WTC11 (cell line): ENCODE results near the gene ZNF407.

Source experiments
- ATF2 ChIP-seq: sonication (generic); formaldehyde crosslinking; IDR thresholded peaks from 2 replicates; pipeline ENCODE4 v1.8.1; 2022; ENCODE audit warnings: low read depth, missing genetic modification reagents, borderline replicate concordance
- CTCF ChIP-seq: fragments of 200-600 bp; IDR thresholded peaks from 2 replicates; pipeline ENCODE4 v1.8.0; 2022; ENCODE audit warnings: antibody characterized with exemption
- E2F1 ChIP-seq: sonication (generic); formaldehyde crosslinking; IDR thresholded peaks from 2 replicates; pipeline ENCODE4 v1.8.0; 2022; ENCODE audit warnings: mild to moderate bottlenecking, missing genetic modification reagents
- FOXJ3 ChIP-seq: sonication (generic); formaldehyde crosslinking; IDR thresholded peaks from 2 replicates; pipeline ENCODE4 v1.9.0; 2021; ENCODE audit warnings: missing genetic modification reagents, mild to moderate bottlenecking, borderline replicate concordance
- HMGXB4 ChIP-seq: sonication (generic); formaldehyde crosslinking; IDR thresholded peaks from 2 replicates; pipeline ENCODE4 v1.8.1; 2023; ENCODE audit warnings: mild to moderate bottlenecking, moderate library complexity, missing genetic modification reagents
- MAX ChIP-seq: sonication (generic); formaldehyde crosslinking; IDR thresholded peaks from 2 replicates; pipeline ENCODE4 v1.8.0; 2022; ENCODE audit warnings: mild to moderate bottlenecking, missing genetic modification reagents
- SP1 ChIP-seq: sonication (generic); formaldehyde crosslinking; conservative IDR thresholded peaks from 2 replicates; pipeline ENCODE4 v1.8.1; 2022; ENCODE audit warnings: missing genetic modification reagents
- TF ChIP-seq, protein P1 (sequence below): sonication (generic); formaldehyde crosslinking; IDR thresholded peaks from 2 replicates; pipeline ENCODE4 v1.8.1; 2023; ENCODE audit warnings: mild to moderate bottlenecking, missing genetic modification reagents, moderate library complexity
- TF ChIP-seq, protein P2 (sequence below): sonication (generic); formaldehyde crosslinking; IDR thresholded peaks from 2 replicates; pipeline ENCODE4 v1.8.0; 2023; ENCODE audit warnings: missing genetic modification reagents, mild to moderate bottlenecking, borderline replicate concordance
- TF ChIP-seq, protein P3 (sequence below): sonication (generic); formaldehyde crosslinking; IDR thresholded peaks from 2 replicates; pipeline ENCODE4 v1.8.0; 2023; ENCODE audit warnings: missing genetic modification reagents
- TF ChIP-seq, protein P4 (sequence below): fragments of 250-450 bp; sonication (Bioruptor Pico); IDR thresholded peaks from 2 replicates; pipeline ENCODE4 v1.9.0; 2021; ENCODE audit warnings: mild to moderate bottlenecking, borderline replicate concordance
- TF ChIP-seq, protein P5 (sequence below): sonication (generic); formaldehyde crosslinking; conservative IDR thresholded peaks from 2 replicates; pipeline ENCODE4 v1.8.1; 2022; ENCODE audit warnings: mild to moderate bottlenecking, missing genetic modification reagents

DNA sequence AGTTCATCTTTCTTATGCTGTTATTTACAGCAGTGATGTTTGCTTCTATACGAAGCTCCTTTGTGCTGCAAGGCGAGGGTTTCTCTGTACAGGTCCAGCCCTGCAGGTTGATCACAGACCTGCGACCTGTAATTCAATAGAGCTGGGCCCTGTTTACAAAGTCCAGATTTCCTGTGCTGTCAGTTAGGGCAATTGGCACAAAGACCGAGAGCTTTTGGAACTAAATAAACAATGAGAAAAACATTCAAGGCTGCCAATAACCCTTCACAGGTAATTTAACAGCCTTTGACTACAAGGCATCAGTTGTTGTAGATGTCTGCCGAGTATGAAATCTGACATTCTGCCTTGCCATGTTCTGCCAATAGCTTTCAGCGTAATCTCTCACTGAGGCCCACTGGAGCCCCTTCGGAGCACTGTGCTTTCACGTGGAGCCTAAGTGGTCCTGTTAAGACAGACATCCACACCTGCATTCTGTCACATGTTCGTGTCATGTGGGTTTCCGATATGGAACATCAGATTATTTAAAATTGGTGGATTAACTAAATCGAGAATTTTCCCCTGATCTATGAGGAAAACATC, 378.8 kb downstream of the ZNF407 start:
- TF ChIP-seq, protein P1, sequence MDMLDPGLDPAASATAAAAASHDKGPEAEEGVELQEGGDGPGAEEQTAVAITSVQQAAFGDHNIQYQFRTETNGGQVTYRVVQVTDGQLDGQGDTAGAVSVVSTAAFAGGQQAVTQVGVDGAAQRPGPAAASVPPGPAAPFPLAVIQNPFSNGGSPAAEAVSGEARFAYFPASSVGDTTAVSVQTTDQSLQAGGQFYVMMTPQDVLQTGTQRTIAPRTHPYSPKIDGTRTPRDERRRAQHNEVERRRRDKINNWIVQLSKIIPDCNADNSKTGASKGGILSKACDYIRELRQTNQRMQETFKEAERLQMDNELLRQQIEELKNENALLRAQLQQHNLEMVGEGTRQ (CRISPR knock-in tag) = no peak
- TF ChIP-seq E2F1 (no peak), ATF2 (no peak), CTCF (no peak), MAX (no peak), SP1 (CRISPR knock-in tag) (no peak), HMGXB4 (no peak), FOXJ3 (CRISPR knock-in tag) (no peak)
- TF ChIP-seq, protein P2, sequence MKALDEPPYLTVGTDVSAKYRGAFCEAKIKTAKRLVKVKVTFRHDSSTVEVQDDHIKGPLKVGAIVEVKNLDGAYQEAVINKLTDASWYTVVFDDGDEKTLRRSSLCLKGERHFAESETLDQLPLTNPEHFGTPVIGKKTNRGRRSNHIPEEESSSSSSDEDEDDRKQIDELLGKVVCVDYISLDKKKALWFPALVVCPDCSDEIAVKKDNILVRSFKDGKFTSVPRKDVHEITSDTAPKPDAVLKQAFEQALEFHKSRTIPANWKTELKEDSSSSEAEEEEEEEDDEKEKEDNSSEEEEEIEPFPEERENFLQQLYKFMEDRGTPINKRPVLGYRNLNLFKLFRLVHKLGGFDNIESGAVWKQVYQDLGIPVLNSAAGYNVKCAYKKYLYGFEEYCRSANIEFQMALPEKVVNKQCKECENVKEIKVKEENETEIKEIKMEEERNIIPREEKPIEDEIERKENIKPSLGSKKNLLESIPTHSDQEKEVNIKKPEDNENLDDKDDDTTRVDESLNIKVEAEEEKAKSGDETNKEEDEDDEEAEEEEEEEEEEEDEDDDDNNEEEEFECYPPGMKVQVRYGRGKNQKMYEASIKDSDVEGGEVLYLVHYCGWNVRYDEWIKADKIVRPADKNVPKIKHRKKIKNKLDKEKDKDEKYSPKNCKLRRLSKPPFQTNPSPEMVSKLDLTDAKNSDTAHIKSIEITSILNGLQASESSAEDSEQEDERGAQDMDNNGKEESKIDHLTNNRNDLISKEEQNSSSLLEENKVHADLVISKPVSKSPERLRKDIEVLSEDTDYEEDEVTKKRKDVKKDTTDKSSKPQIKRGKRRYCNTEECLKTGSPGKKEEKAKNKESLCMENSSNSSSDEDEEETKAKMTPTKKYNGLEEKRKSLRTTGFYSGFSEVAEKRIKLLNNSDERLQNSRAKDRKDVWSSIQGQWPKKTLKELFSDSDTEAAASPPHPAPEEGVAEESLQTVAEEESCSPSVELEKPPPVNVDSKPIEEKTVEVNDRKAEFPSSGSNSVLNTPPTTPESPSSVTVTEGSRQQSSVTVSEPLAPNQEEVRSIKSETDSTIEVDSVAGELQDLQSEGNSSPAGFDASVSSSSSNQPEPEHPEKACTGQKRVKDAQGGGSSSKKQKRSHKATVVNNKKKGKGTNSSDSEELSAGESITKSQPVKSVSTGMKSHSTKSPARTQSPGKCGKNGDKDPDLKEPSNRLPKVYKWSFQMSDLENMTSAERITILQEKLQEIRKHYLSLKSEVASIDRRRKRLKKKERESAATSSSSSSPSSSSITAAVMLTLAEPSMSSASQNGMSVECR = no peak
- TF ChIP-seq, protein P3, sequence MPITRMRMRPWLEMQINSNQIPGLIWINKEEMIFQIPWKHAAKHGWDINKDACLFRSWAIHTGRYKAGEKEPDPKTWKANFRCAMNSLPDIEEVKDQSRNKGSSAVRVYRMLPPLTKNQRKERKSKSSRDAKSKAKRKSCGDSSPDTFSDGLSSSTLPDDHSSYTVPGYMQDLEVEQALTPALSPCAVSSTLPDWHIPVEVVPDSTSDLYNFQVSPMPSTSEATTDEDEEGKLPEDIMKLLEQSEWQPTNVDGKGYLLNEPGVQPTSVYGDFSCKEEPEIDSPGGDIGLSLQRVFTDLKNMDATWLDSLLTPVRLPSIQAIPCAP = no peak
- TF ChIP-seq, protein P4, sequence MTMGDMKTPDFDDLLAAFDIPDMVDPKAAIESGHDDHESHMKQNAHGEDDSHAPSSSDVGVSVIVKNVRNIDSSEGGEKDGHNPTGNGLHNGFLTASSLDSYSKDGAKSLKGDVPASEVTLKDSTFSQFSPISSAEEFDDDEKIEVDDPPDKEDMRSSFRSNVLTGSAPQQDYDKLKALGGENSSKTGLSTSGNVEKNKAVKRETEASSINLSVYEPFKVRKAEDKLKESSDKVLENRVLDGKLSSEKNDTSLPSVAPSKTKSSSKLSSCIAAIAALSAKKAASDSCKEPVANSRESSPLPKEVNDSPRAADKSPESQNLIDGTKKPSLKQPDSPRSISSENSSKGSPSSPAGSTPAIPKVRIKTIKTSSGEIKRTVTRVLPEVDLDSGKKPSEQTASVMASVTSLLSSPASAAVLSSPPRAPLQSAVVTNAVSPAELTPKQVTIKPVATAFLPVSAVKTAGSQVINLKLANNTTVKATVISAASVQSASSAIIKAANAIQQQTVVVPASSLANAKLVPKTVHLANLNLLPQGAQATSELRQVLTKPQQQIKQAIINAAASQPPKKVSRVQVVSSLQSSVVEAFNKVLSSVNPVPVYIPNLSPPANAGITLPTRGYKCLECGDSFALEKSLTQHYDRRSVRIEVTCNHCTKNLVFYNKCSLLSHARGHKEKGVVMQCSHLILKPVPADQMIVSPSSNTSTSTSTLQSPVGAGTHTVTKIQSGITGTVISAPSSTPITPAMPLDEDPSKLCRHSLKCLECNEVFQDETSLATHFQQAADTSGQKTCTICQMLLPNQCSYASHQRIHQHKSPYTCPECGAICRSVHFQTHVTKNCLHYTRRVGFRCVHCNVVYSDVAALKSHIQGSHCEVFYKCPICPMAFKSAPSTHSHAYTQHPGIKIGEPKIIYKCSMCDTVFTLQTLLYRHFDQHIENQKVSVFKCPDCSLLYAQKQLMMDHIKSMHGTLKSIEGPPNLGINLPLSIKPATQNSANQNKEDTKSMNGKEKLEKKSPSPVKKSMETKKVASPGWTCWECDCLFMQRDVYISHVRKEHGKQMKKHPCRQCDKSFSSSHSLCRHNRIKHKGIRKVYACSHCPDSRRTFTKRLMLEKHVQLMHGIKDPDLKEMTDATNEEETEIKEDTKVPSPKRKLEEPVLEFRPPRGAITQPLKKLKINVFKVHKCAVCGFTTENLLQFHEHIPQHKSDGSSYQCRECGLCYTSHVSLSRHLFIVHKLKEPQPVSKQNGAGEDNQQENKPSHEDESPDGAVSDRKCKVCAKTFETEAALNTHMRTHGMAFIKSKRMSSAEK = no peak
- TF ChIP-seq, protein P5, sequence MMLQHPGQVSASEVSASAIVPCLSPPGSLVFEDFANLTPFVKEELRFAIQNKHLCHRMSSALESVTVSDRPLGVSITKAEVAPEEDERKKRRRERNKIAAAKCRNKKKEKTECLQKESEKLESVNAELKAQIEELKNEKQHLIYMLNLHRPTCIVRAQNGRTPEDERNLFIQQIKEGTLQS (CRISPR knock-in tag) = no peak
